ENCODE data around the gene ATG4B.

DNA sequence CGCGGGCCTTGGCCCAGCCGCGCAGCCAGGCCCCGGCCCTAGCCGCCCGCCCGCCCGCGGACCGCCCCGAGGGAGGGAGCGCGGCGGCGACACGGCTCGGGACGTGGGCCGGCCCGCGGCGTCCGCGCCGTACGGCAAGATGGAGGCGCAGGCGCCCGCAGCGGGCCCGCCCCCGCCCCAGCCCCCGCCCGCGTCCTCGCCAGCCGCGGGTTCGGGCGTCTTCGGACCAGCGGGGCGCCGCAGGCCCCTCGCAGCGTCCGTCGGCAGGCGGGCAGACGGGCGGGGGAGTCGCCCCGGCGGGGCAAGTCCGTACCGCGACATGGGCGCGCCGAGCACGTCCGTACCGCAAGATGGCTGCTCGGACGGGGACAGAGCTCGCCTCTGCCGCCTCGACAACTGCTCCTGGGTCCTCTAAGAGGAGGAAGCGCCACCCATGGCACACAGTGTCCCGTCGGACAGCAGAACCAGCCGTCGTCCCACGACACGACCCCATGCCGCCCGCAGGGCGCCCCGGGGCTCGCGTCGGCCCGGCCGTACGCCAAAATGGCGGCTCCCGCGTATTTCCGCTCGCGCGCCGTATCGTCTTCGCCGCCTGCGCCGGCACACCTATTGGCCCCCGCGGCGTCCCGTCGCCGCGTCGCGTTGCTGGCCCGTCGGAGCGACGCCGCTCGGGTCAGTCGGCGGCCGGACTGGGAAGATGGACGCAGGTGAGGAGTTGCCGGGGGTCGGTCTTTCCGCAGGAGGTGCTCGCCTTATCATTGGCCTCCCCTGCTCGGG is at the start of gene ATG4B, which contains the start of gene THAP4:
- TF ChIP-seq GATA2 (IDR thresholded peaks at IDR 0.05; ENCODE audit: low read depth, low read length) (no peak; the same call in 1 of the 2 replicates), GATA3 (IDR thresholded peaks at IDR 0.05; ENCODE audit: low read depth, low read length) (no peak)

Measured in SH-SY5Y (cell line).